VCaP (cell line): ENCODE measurements around the gene GLRX.
"Not testable (repeated sequence)": the region's sequence is repeated elsewhere in the genome, so short reads cannot be mapped to it uniquely, and the experiment has no call there.

Source experiments
- H3K27ac ChIP-seq: fragments of 450-650 bp; 2 replicates; pipeline ENCODE4 v1.5.1; 2017
- TF ChIP-seq, protein P1 (sequence below): fragments of 450-650 bp; conservative IDR thresholded peaks from 2 replicates; pipeline ENCODE4 v1.5.1; 2017; ENCODE audit warnings: mild to moderate bottlenecking, moderate library complexity

GLRX gene

DNA sequence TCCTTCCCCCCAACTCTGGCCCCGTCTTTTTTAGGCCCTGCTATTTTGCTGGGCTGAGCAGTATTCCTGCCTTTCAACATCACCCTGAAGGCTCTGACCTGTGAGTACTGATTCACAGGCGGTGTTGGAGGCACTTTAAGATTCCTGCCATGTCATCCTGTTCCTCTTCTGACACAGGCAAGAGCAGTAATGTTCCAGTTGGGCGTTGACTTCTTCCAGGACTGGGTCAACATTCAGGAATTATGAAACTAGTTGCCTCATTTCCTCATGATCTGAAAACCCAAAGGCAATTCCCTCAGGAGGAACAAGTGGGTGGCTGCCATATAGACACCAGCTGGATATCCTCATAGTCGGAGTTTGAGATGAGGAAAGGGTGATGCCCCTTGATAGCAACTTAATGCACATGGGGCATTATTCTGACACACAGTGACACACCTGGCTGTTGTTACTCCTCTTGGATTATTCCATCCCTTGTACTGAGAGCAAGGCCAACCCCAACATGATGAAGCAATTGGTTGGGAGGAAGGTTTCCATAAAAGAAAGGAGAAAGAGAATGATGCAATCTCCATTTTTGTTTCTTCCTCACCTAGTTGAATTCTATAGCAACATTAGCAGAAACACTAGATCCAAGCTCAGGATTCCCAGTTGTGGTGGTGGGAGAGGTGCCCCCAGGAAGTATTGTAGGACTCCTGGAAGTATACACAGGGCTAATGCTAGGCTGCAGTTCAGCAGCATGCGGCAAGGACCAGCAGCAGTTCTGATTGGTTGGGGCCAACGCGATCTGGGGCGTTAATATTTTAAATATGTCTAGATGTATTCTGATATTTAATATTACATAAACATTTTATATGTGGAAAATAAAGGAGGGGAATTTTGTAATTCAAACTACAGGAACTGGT is 19.6 kb upstream of the GLRX start:
- TF ChIP-seq, protein P1, sequence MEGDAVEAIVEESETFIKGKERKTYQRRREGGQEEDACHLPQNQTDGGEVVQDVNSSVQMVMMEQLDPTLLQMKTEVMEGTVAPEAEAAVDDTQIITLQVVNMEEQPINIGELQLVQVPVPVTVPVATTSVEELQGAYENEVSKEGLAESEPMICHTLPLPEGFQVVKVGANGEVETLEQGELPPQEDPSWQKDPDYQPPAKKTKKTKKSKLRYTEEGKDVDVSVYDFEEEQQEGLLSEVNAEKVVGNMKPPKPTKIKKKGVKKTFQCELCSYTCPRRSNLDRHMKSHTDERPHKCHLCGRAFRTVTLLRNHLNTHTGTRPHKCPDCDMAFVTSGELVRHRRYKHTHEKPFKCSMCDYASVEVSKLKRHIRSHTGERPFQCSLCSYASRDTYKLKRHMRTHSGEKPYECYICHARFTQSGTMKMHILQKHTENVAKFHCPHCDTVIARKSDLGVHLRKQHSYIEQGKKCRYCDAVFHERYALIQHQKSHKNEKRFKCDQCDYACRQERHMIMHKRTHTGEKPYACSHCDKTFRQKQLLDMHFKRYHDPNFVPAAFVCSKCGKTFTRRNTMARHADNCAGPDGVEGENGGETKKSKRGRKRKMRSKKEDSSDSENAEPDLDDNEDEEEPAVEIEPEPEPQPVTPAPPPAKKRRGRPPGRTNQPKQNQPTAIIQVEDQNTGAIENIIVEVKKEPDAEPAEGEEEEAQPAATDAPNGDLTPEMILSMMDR, result no peak
- 0 out of 2 replicates have a peak overlapping the region, but pooled peaks have one; percentile 47 for H3K27ac ChIP-seq

DNA sequence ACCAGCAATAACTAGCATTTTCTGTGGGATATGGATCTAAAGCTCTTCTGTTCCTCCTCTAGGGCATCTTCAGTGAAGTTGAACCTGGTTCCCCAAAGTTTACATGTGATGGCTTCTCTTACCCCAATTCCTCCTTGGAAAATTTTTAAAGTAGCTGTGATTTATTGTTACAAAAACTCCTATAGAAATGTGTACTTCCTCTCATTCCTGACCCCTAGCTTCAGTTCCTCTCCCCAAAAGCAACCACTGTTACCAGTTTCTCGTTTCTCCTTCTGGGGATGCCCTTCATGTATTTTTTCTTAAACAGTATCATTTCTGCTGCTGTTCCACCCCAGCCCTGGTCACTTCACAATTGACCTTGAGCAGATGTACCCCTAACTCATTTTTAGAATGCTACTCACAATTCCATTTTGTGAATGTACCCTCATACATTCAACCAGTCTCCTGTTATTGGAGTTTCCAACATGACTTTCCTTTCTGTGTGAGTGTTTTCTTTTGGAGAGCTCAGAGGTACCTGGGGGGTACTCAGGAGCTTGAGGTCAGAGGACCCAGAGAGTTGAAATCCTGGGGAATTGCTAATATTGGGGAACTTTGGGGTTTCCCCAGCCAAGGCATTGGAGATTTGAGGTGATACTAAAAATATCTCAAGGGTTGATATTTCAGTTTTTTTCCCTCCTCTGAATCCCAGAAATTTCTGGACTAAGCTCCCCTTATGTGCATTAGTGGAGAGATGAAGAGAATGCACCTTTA is 18.6 kb upstream of the GLRX start:
- TF ChIP-seq, protein P1, result no peak

DNA sequence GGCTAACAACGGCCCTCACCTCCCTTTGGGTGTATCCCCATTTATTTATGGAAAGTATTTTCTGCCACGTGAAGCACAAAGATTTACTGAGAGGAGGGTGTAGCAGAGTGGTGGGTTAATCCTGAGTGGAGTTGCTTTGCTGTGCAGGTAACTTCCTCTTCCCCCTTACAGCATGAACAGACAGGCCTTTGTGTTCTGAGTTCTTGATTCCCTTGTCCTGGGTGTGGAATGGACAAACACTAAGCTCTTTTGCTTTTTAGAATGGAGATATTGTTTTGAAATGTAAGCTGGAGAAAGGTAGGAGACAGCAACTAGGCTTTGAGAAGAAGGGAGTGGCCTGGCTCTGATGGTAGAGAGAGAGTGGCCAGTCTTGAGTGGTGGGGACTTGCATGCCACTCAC is 17.1 kb upstream of the GLRX start:
- no peak overlapping the region for H3K27ac ChIP-seq
- TF ChIP-seq, protein P1, result no peak

More for the DNA sequence above, 18.6 kb upstream of the GLRX start:
- H3K27ac ChIP-seq, result no peak overlapping the region

DNA sequence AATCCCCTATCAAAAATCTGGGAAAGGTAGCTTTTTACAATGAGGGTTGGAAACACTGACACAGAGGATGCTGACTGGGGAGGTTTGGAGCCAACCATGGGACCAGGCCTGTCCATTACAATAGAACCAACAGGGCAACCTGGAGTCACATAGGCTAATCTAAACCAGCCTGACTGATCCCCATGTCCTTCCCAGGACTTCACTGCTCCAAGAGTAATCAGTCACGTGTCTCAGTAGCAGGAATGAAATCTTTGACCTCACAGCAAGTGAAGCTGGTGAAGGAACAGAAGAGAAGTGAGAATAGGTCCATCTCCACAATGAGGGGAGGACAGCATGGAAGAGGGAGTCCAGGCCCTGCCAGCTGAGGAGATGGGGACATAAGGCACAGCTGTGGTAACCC is 16.0 kb upstream of the GLRX start:
- TF ChIP-seq, protein P1, result no peak
- H3K27ac ChIP-seq, result no peak overlapping the region

DNA sequence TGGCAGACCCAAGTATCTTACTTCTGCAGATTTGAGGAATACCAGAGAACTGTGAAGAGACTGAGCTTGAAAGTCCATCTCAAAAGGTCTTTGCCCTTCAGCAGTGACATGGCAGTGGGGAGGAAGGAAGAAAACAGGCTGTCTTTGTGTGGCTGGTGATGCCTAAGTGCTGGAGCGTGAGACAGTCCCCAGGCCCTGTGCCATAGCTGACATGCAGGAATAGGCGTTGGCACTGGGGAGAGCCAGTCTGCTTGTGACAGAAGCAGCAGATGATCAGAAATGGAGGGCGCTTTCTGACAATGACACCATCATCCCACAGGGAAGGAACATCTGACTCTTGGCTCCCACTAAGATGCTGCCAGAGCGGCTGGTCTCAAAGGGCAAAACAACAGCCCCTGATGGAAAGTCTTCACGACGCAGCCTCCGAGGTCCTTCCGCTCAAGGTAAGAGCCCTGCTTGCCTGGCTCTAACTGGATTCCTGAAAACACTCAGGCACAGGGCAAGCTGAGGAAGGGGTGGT is 15.5 kb upstream of the GLRX start:
- H3K27ac ChIP-seq, result no peak overlapping the region
- TF ChIP-seq, protein P1, result no peak

DNA sequence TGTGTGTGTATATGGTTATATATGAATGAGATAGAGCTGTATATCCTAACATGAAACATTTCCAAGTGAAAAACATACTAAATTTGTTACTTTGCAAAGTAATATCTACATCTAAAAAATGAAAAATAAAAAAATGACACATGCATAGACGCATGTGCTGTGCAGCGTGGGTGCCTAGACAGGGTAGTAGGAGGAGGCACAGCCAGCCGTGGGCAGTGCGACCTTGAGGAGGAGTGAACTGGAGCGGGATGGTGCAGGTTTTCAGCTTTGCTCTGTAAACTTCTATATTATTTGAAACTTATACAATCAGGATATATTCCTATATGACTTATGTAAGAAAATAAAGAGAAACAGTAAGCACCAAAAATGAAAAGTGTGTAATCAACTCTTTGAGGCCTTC is 15.0 kb upstream of the GLRX start:
- no peak overlapping the region for H3K27ac ChIP-seq
- TF ChIP-seq, protein P1, result no peak

DNA sequence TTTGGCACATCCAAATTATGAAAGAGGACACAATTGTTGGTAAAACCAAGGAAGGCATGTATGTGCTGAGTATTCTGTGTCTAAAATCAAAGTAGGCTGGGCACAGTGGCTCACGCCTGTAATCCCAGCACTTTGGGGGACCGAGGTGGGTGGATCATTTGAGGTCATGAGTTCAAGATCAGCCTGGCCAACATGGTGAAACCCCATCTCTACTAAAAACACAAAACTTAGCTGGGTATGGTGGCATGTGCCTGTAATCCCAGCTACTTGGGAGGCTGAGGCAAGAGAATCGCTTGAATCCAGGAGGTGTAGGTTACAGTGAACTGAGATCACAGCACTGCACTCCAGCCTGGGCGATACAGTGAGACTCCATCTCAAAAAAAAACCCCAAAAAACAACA is 14.4 kb upstream of the GLRX start:
- H3K27ac ChIP-seq, result not testable (repeated sequence)
